HEK293 (cell line): ENCODE measurements around the gene AATK.

Experiments used
- CTCF ChIA-PET: fragments of 350-600 bp; formaldehyde crosslinking; extraction: SDS; loops from one replicate; lab custom pipeline; 2021; ENCODE audit warnings: antibody characterized with exemption; lab: Yijun Ruan, JAX
- POLR2A ChIA-PET: fragments of 300-600 bp; formaldehyde crosslinking; extraction: SDS; loops from one replicate; lab custom pipeline; 2020; ENCODE audit warnings: antibody characterized with exemption, inconsistent platforms; lab: Yijun Ruan, JAX
- H3K27ac ChIP-seq: fragments of 200-500 bp; sonication (Bioruptor generic); 2 replicates; pipeline ENCODE4 v1.5.1; 2014; ENCODE audit warnings: low read depth, low read length, control low read depth, inconsistent platforms; ENCODE audit errors: extremely low read depth
- H3K36me3 ChIP-seq, 2 experiments: fragments of 200-500 bp in 1 of 2; sonication (Bioruptor generic) in 1 of 2; 1 replicate in 1 of 2; 2 replicates in 1 of 2; pipeline ENCODE4 v1.5.1; 2014 to 2017; ENCODE audit warnings: inconsistent platforms in 2 of 2, low read length in 2 of 2; ENCODE audit not compliant: control insufficient read depth in 2 of 2, insufficient read depth in 1 of 2
- H3K4me1 ChIP-seq: fragments of 200-500 bp; sonication (Bioruptor generic); 2 replicates; pipeline ENCODE4 v1.5.1; 2014; ENCODE audit warnings: mild to moderate bottlenecking, low read length, inconsistent platforms; ENCODE audit not compliant: control insufficient read depth, insufficient read depth
- H3K4me3 ChIP-seq: 2 replicates; pipeline ENCODE4 v1.5.1; 2011; ENCODE audit warnings: low read depth, mild to moderate bottlenecking, control low read depth, low read length, moderate library complexity
- H3K9me3 ChIP-seq: fragments of 200-500 bp; sonication (Bioruptor generic); 2 replicates; pipeline ENCODE4 v1.5.1; 2014; ENCODE audit warnings: low read depth, low read length, inconsistent platforms; ENCODE audit not compliant: control insufficient read depth, insufficient read depth
- EGR2 ChIP-seq: fragments of 450-650 bp; formaldehyde crosslinking; IDR thresholded peaks from 2 replicates; pipeline ENCODE4 v1.5.1; 2016; ENCODE audit warnings: low read depth, missing biosample characterization, missing genetic modification characterization
- GLI4 ChIP-seq: fragments of 450-650 bp; formaldehyde crosslinking; IDR thresholded peaks from 2 replicates; pipeline ENCODE4 v1.5.1; 2016; ENCODE audit warnings: missing biosample characterization, missing genetic modification characterization
- KLF9 ChIP-seq: fragments of 450-650 bp; formaldehyde crosslinking; IDR thresholded peaks from 2 replicates; pipeline ENCODE4 v1.5.1; 2016; ENCODE audit warnings: missing biosample characterization, missing genetic modification characterization, low read depth
- RBAK ChIP-seq: fragments of 450-650 bp; formaldehyde crosslinking; IDR thresholded peaks from 2 replicates; pipeline ENCODE4 v1.5.1; 2016; ENCODE audit warnings: missing biosample characterization, missing genetic modification characterization
- SCRT1 ChIP-seq: fragments of 450-650 bp; formaldehyde crosslinking; IDR thresholded peaks from 2 replicates; pipeline ENCODE4 v1.5.1; 2016; ENCODE audit warnings: missing biosample characterization, missing genetic modification characterization, borderline replicate concordance
- SP7 ChIP-seq: fragments of 450-650 bp; formaldehyde crosslinking; IDR thresholded peaks from 2 replicates; pipeline ENCODE4 v1.5.1; 2016; ENCODE audit warnings: missing biosample characterization, missing genetic modification characterization
- TRIM28 ChIP-seq: IDR thresholded peaks from 2 replicates; pipeline ENCODE4 v1.6.1; 2011; ENCODE audit warnings: low read length, control low read depth, borderline replicate concordance
- ZFHX2 ChIP-seq: fragments of 450-650 bp; formaldehyde crosslinking; conservative IDR thresholded peaks from 2 replicates; pipeline ENCODE4 v1.5.1; 2016; ENCODE audit warnings: missing biosample characterization, missing genetic modification characterization
- ZFP3 ChIP-seq: fragments of 450-650 bp; formaldehyde crosslinking; IDR thresholded peaks from 2 replicates; pipeline ENCODE4 v1.5.1; 2016; ENCODE audit warnings: low read depth, missing biosample characterization, missing genetic modification characterization
- ZFP37 ChIP-seq: fragments of 450-650 bp; formaldehyde crosslinking; IDR thresholded peaks from 2 replicates; pipeline ENCODE4 v1.5.1; 2016; ENCODE audit warnings: missing biosample characterization, missing genetic modification characterization
- ZIC2 ChIP-seq: fragments of 450-650 bp; formaldehyde crosslinking; IDR thresholded peaks from 2 replicates; pipeline ENCODE4 v1.5.1; 2016; ENCODE audit warnings: missing biosample characterization, missing genetic modification characterization
- ZNF10 ChIP-seq: fragments of 450-650 bp; formaldehyde crosslinking; IDR thresholded peaks from 2 replicates; pipeline ENCODE4 v1.5.1; 2017; ENCODE audit warnings: missing biosample characterization, missing genetic modification characterization
- ZNF157 ChIP-seq: fragments of 450-650 bp; formaldehyde crosslinking; IDR thresholded peaks from 2 replicates; pipeline ENCODE4 v1.5.1; 2016; ENCODE audit warnings: missing biosample characterization, missing genetic modification characterization
- ZNF202 ChIP-seq: fragments of 450-650 bp; formaldehyde crosslinking; IDR thresholded peaks from 2 replicates; pipeline ENCODE4 v1.5.1; 2016; ENCODE audit warnings: missing biosample characterization, missing genetic modification characterization, borderline replicate concordance
- ZNF544 ChIP-seq: fragments of 450-650 bp; formaldehyde crosslinking; IDR thresholded peaks from 2 replicates; pipeline ENCODE4 v1.5.0; 2017; ENCODE audit warnings: missing biosample characterization, missing genetic modification characterization
- ZNF558 ChIP-seq: fragments of 450-650 bp; formaldehyde crosslinking; IDR thresholded peaks from 2 replicates; pipeline ENCODE4 v1.5.1; 2016; ENCODE audit warnings: missing biosample characterization, missing genetic modification characterization
- ZNF580 ChIP-seq: fragments of 450-650 bp; formaldehyde crosslinking; IDR thresholded peaks from 2 replicates; pipeline ENCODE4 v1.5.1; 2016; ENCODE audit warnings: missing biosample characterization, missing genetic modification characterization
- ZNF677 ChIP-seq: fragments of 450-650 bp; IDR thresholded peaks from 2 replicates; pipeline ENCODE4 v1.5.0; 2018; ENCODE audit warnings: missing biosample characterization, mild to moderate bottlenecking, missing genetic modification characterization, moderate library complexity
- ZNF76 ChIP-seq: fragments of 450-650 bp; formaldehyde crosslinking; IDR thresholded peaks from 2 replicates; pipeline ENCODE4; 2016; ENCODE audit warnings: low read depth, missing biosample characterization, missing genetic modification characterization, borderline replicate concordance
- ZNF785 ChIP-seq: fragments of 450-650 bp; formaldehyde crosslinking; IDR thresholded peaks from 2 replicates; pipeline ENCODE4 v1.5.1; 2016; ENCODE audit warnings: missing biosample characterization, missing genetic modification characterization
- ZSCAN30 ChIP-seq: fragments of 450-650 bp; IDR thresholded peaks from 2 replicates; pipeline ENCODE4 v1.5.1; 2018; ENCODE audit warnings: missing biosample characterization, mild to moderate bottlenecking, missing genetic modification characterization, moderate library complexity
- TF ChIP-seq, protein P1 (sequence below): fragments of 450-650 bp; formaldehyde crosslinking; IDR thresholded peaks from 2 replicates; pipeline ENCODE4 v1.5.1; 2016; ENCODE audit warnings: missing biosample characterization, missing genetic modification characterization
- TF ChIP-seq, protein P2 (sequence below): fragments of 450-650 bp; formaldehyde crosslinking; IDR thresholded peaks from 2 replicates; pipeline ENCODE4 v1.5.1; 2016; ENCODE audit warnings: missing biosample characterization, missing genetic modification characterization
- TF ChIP-seq, protein P3 (sequence below): fragments of 450-650 bp; formaldehyde crosslinking; IDR thresholded peaks from 2 replicates; pipeline ENCODE4 v1.5.1; 2016; ENCODE audit warnings: missing biosample characterization, missing genetic modification characterization
- TF ChIP-seq, protein P4 (sequence below): fragments of 450-650 bp; formaldehyde crosslinking; IDR thresholded peaks from 2 replicates; pipeline ENCODE4 v1.5.0; 2017; ENCODE audit warnings: missing biosample characterization, missing genetic modification characterization, borderline replicate concordance

AATK gene

DNA sequence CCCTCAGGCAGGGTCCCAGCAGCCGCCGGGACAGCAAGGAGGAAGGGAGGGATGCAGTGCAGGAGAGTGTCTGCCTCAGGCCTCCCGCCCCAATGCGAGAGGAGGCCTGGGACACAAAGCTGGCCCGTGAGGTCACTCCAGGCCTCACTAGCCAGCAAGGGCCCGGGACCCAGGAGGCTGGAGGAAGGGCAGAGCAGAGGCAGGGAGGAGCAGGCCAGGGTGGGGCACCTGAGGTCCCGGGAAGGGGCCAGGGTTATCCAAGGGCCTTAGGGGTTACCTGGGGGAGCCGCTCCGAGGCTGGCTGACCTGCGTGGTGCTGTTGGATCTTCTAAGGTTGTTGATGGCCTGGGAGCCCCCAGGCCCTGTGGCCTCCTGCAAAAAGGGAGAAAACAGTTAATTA lies 42.6 kb upstream of the AATK start (continued):
- TF ChIP-seq, protein P1, sequence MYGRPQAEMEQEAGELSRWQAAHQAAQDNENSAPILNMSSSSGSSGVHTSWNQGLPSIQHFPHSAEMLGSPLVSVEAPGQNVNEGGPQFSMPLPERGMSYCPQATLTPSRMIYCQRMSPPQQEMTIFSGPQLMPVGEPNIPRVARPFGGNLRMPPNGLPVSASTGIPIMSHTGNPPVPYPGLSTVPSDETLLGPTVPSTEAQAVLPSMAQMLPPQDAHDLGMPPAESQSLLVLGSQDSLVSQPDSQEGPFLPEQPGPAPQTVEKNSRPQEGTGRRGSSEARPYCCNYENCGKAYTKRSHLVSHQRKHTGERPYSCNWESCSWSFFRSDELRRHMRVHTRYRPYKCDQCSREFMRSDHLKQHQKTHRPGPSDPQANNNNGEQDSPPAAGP (tag by site-specific recombination): no peak
- TF ChIP-seq GLI4 (tag by site-specific recombination): no peak
- no peak for TF ChIP-seq ZNF580 (tag by site-specific recombination)

DNA sequence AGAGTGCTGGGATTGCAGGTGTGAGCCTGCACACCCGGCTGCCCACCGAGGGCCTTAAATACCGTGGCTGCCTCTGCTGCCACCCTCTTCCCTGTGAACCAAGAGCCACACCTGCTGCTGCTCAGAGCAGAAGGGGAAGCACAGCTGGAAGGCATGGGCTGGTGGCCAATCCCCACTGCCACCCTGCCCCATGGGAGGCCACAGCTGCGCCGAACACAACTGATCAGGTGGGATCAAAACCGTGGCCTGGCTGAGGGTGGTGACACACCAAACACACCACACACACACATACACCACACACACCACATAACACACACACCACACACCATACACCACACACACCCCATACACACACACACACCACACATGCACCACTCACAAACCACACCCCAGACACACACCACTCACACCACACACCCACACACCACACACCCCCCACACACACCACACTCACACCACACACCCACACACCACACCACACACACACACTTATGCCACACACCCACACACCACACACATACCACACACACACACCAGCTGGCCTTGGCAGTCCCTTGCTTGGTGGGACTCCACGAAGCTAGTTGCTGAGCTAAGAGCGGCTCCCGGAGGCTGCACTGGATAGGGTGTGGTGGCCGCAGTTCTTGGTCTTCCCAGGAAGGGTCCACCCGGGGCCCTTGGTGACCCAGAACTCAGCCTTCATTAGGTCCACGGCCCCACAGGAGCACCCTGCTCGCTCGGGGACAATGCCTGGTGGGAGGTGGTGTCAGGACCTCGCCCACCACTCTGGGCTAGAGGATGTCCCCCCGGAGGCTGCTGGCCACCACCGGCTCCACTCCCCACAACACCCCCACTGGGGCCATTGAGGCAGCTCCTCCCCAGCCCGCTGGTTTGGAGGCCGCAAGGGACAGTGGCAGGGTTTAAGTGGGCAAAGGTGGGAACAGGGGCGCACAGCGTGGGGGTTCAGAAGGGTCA lies 41.9 kb upstream of the AATK start:
- Histone ChIP-seq H3K36me3 (peaks cover 17 to 53% of the 10 kb centered on the region in 2 experiments; a peak in 2 of 3 replicates), H3K4me3 (no peak overlapping the region), H3K4me1 (no peaks in the 10 kb centered on the region), H3K27ac (no peak overlapping the region), H3K9me3 (no peaks in the 10 kb centered on the region)
- POLR2A ChIA-PET: no interaction called here
- CTCF ChIA-PET: no interaction called here
- no peak for TF ChIP-seq SCRT1 (tag by site-specific recombination)
- TF ChIP-seq ZFP3 (tag by site-specific recombination): no peak
- TF ChIP-seq ZIC2 (tag by site-specific recombination): peak; percentile 30
- no peak for TF ChIP-seq TRIM28
- peak; percentile 99 for TF ChIP-seq ZFHX2 (tag by site-specific recombination)
- TF ChIP-seq, protein P2, sequence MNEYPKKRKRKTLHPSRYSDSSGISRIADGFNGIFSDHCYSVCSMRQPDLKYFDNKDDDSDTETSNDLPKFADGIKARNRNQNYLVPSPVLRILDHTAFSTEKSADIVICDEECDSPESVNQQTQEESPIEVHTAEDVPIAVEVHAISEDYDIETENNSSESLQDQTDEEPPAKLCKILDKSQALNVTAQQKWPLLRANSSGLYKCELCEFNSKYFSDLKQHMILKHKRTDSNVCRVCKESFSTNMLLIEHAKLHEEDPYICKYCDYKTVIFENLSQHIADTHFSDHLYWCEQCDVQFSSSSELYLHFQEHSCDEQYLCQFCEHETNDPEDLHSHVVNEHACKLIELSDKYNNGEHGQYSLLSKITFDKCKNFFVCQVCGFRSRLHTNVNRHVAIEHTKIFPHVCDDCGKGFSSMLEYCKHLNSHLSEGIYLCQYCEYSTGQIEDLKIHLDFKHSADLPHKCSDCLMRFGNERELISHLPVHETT: no peak
- no peak for TF ChIP-seq ZFP37 (tag by site-specific recombination)
- no peak for TF ChIP-seq KLF9 (tag by site-specific recombination)
- no peak for TF ChIP-seq ZNF677 (tag by site-specific recombination)
- TF ChIP-seq EGR2 (tag by site-specific recombination): peak; percentile 99
- TF ChIP-seq ZNF76 (tag by site-specific recombination): no peak
- TF ChIP-seq ZNF157: no peak
- TF ChIP-seq, protein P3, sequence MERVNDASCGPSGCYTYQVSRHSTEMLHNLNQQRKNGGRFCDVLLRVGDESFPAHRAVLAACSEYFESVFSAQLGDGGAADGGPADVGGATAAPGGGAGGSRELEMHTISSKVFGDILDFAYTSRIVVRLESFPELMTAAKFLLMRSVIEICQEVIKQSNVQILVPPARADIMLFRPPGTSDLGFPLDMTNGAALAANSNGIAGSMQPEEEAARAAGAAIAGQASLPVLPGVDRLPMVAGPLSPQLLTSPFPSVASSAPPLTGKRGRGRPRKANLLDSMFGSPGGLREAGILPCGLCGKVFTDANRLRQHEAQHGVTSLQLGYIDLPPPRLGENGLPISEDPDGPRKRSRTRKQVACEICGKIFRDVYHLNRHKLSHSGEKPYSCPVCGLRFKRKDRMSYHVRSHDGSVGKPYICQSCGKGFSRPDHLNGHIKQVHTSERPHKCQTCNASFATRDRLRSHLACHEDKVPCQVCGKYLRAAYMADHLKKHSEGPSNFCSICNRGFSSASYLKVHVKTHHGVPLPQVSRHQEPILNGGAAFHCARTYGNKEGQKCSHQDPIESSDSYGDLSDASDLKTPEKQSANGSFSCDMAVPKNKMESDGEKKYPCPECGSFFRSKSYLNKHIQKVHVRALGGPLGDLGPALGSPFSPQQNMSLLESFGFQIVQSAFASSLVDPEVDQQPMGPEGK (tag by site-specific recombination): no peak
- TF ChIP-seq ZNF785 (tag by site-specific recombination): no peak
- TF ChIP-seq SP7 (tag by site-specific recombination): no peak
- TF ChIP-seq ZSCAN30 (tag by site-specific recombination): no peak
- no peak for TF ChIP-seq ZNF202 (tag by site-specific recombination)
- TF ChIP-seq, protein P4, sequence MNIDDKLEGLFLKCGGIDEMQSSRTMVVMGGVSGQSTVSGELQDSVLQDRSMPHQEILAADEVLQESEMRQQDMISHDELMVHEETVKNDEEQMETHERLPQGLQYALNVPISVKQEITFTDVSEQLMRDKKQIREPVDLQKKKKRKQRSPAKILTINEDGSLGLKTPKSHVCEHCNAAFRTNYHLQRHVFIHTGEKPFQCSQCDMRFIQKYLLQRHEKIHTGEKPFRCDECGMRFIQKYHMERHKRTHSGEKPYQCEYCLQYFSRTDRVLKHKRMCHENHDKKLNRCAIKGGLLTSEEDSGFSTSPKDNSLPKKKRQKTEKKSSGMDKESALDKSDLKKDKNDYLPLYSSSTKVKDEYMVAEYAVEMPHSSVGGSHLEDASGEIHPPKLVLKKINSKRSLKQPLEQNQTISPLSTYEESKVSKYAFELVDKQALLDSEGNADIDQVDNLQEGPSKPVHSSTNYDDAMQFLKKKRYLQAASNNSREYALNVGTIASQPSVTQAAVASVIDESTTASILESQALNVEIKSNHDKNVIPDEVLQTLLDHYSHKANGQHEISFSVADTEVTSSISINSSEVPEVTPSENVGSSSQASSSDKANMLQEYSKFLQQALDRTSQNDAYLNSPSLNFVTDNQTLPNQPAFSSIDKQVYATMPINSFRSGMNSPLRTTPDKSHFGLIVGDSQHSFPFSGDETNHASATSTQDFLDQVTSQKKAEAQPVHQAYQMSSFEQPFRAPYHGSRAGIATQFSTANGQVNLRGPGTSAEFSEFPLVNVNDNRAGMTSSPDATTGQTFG (tag by site-specific recombination): no peak
- no peak for TF ChIP-seq ZNF544 (tag by site-specific recombination)
- 0 out of 2 replicates have a peak, but pooled peaks have one; percentile 45 for TF ChIP-seq ZNF10 (tag by site-specific recombination)
- no peak for TF ChIP-seq ZNF558 (tag by site-specific recombination)
- no peak for TF ChIP-seq RBAK (tag by site-specific recombination)
